Nephron (organoid): ENCODE data around the gene STK10.

ENCODE experiments used
- H3K27ac Mint-ChIP-seq, 3 experiments: 2 replicates each; pipeline ENCODE4 v1.8.0; 2020; ENCODE audit warnings: mixed read lengths in 3 of 3, mild to moderate bottlenecking in 2 of 3, moderate library complexity in 1 of 3
- H3K27me3 Mint-ChIP-seq: 2 replicates; pipeline ENCODE4 v1.8.0; 2021; ENCODE audit warnings: low read depth, mild to moderate bottlenecking, moderate library complexity, mixed read lengths
- H3K36me3 Mint-ChIP-seq: 2 replicates; pipeline ENCODE4 v1.8.0; 2020; ENCODE audit warnings: low read depth, mixed read lengths
- H3K4me1 Mint-ChIP-seq: 2 replicates; pipeline ENCODE4 v1.8.0; 2020; ENCODE audit warnings: mixed read lengths
- H3K4me3 Mint-ChIP-seq, 3 experiments: 2 replicates each; pipeline ENCODE4 v1.8.0; 2020; ENCODE audit warnings: mild to moderate bottlenecking in 3 of 3, mixed read lengths in 3 of 3, moderate library complexity in 2 of 3
- H3K9me3 Mint-ChIP-seq: 2 replicates; pipeline ENCODE4 v1.8.0; 2020; ENCODE audit warnings: mixed read lengths
- TF ChIP-seq, protein P1 (sequence below), 3 experiments: fragments of 200-600 bp; sonication (generic); IDR thresholded peaks; one replicate each; pipeline ENCODE4 v1.5.0; 2021; ENCODE audit warnings: antibody characterized with exemption in 3 of 3; ENCODE audit not compliant: unreplicated experiment in 3 of 3

The STK10 gene

DNA sequence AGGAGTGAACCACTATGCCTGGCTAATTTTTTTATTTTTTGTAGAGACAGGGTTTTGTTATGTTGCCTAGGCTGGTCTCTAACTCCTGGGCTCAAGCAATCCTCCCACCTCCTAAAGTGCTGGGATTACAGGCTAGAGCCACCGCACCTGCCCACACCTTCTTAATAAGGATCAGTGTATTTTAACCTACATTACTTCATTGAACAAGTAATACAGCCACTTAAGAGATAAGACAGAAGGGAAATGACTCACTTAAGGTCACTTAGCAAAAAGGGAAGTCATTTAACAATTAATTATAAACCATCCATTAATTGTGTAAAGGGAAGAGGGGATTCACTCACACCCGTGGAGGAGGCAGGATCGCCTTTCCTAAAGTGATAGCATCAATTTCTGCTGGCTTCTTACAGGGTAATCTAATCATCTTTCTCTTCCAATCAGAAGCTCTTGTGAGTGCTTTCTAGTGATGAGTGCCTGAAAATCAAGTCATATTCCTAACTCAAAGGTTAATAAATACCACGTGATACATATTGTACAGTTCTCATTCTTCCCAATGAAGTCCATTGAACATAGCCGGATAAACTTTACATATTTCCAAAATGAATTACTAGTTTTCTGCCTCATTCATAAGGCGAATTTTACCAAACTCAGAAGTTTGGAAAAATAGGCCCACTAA lies 185.0 kb downstream of the STK10 start:
- Mint-ChIP-seq H3K9me3 (no peaks in the 10 kb centered on the region), H3K36me3 (no peaks in the 10 kb centered on the region), H3K4me3 (peak overlapping the region in 2 of 3 experiments; percentile 43 to 74), H3K4me1 (peaks cover 64% of the 10 kb centered on the region), H3K27me3 (no peaks in the 10 kb centered on the region), H3K27ac (peak overlapping the region in 2 of 3 experiments; percentile 41 to 53)
- TF ChIP-seq, protein P1, sequence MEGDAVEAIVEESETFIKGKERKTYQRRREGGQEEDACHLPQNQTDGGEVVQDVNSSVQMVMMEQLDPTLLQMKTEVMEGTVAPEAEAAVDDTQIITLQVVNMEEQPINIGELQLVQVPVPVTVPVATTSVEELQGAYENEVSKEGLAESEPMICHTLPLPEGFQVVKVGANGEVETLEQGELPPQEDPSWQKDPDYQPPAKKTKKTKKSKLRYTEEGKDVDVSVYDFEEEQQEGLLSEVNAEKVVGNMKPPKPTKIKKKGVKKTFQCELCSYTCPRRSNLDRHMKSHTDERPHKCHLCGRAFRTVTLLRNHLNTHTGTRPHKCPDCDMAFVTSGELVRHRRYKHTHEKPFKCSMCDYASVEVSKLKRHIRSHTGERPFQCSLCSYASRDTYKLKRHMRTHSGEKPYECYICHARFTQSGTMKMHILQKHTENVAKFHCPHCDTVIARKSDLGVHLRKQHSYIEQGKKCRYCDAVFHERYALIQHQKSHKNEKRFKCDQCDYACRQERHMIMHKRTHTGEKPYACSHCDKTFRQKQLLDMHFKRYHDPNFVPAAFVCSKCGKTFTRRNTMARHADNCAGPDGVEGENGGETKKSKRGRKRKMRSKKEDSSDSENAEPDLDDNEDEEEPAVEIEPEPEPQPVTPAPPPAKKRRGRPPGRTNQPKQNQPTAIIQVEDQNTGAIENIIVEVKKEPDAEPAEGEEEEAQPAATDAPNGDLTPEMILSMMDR (IDR thresholded peaks at IDR 0.05; ENCODE audit: unreplicated experiment in 3 of 3) = no peak

GRCh38 chr5:172002310-172002709 lies 185.7 kb downstream of the STK10 start:
- Mint-ChIP-seq H3K27ac (peak overlapping the region in 2 of 3 experiments; percentile 43 to 68), H3K4me1 (peaks cover 65% of the 10 kb centered on the region), H3K4me3 (peak overlapping the region; percentile 38 to 60 (median 58)), H3K9me3 (no peaks in the 10 kb centered on the region), H3K36me3 (no peaks in the 10 kb centered on the region), H3K27me3 (no peaks in the 10 kb centered on the region)
- TF ChIP-seq, protein P1 (IDR thresholded peaks at IDR 0.05; ENCODE audit: unreplicated experiment in 3 of 3) = peak; percentile 20 to 32 (median 32)

GRCh38 chr5:171999877-172000276 lies 188.1 kb downstream of the STK10 start:
- peaks cover 14% of the 10 kb centered on the region for H3K36me3 Mint-ChIP-seq

GRCh38 chr5:171999100-171999499 lies 188.9 kb downstream of the STK10 start:
- Mint-ChIP-seq H3K27me3 (no peaks in the 10 kb centered on the region), H3K27ac (no peak overlapping the region), H3K36me3 (peaks cover 14% of the 10 kb centered on the region), H3K4me1 (peaks cover 51% of the 10 kb centered on the region), H3K9me3 (no peaks in the 10 kb centered on the region), H3K4me3 (no peak overlapping the region)
- TF ChIP-seq, protein P1 (IDR thresholded peaks at IDR 0.05; ENCODE audit: unreplicated experiment in 3 of 3) = no peak

More at GRCh38 chr5:171999877-172000276, 188.1 kb downstream of the STK10 start:
- H3K27ac Mint-ChIP-seq = peak overlapping the region in 2 of 3 experiments; percentile 5 to 18
- TF ChIP-seq, protein P1 (IDR thresholded peaks at IDR 0.05; ENCODE audit: unreplicated experiment in 3 of 3) = no peak
- peaks cover 55% of the 10 kb centered on the region for H3K4me1 Mint-ChIP-seq
- H3K27me3 Mint-ChIP-seq = no peaks in the 10 kb centered on the region
- no peak overlapping the region for H3K4me3 Mint-ChIP-seq
- no peaks in the 10 kb centered on the region for H3K9me3 Mint-ChIP-seq

DNA sequence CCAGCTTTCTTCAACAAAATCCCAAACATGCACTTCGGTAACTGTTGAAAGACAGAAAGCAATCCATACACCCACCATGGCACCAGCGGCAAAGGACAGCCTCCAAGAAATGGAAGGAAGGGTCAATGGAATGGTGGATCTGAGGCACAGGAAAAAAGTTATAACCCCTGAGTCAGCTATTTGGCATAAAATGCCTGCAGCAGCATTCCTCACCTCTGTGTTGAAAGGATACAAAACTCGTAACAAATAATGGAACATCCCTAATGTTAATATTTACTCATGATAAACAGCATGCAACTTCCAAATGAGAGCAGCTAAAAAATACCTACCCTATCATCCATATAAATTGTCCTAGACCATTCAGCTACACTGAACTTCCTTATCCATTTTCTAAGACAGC lies 191.0 kb downstream of the STK10 start:
- Mint-ChIP-seq H3K36me3 (peaks cover 25% of the 10 kb centered on the region), H3K27me3 (no peaks in the 10 kb centered on the region)
- TF ChIP-seq, protein P1 (IDR thresholded peaks at IDR 0.05; ENCODE audit: unreplicated experiment in 3 of 3) = no peak

GRCh38 chr5:171992813-171993212 lies 195.2 kb downstream of the STK10 start:
- Mint-ChIP-seq H3K36me3 (peaks cover 49% of the 10 kb centered on the region), H3K4me3 (no peak overlapping the region), H3K27me3 (no peaks in the 10 kb centered on the region), H3K9me3 (no peaks in the 10 kb centered on the region), H3K27ac (no peak overlapping the region), H3K4me1 (peaks cover 16% of the 10 kb centered on the region)
- TF ChIP-seq, protein P1 (IDR thresholded peaks at IDR 0.05; ENCODE audit: unreplicated experiment in 3 of 3) = no peak

More for the DNA sequence above, 191.0 kb downstream of the STK10 start:
- Mint-ChIP-seq H3K4me1 (peaks cover 42% of the 10 kb centered on the region), H3K4me3 (no peak overlapping the region), H3K9me3 (no peaks in the 10 kb centered on the region), H3K27ac (peak overlapping the region in 1 of 3 experiments; percentile 22)
